HepG2 (cell line): ENCODE results near the gene WNT4. TPM values are rescaled to one million over a fixed set of nuclear protein-coding genes. Genes with fewer than 3 reads are reported as not detected.

Source experiments
- ATAC-seq: fragments of 200-7000 bp; cut with Tn5 transposase; 3 replicates; pipeline ENCODE4 v1.9.1; 2020; ENCODE audit warnings: mild to moderate bottlenecking, moderate library complexity
- BruUV-seq: library from RNA; stranded (reverse); fragments of 400-500 nt; replicated peaks from 2 replicates; lab custom pipeline; 2021; lab: Mats Ljungman, UMichigan
- CTCF ChIA-PET: fragments of 300-600 bp; formaldehyde crosslinking; extraction: SDS; loops from one replicate; lab custom pipeline; 2021; ENCODE audit warnings: low total read pairs, inconsistent platforms, low intra/inter-chr PET ratio; lab: Yijun Ruan, JAX
- POLR2A ChIA-PET: fragments of 350-600 bp; sonication (Branson Sonifier 250); formaldehyde crosslinking; loops from one replicate; lab custom pipeline; 2020; ENCODE audit warnings: antibody characterized with exemption, inconsistent platforms; lab: Yijun Ruan, JAX
- DNase-seq: peaks from one replicate; pipeline ENCODE4 v3.0.0-alpha.2; 2015; ENCODE audit warnings: low spot score
- FAIRE-seq: peaks from 3 replicates; lab custom pipeline; 2011; peaks lifted over from hg19 to GRCh38; lab: Jason Lieb, UNC
- H2AFZ ChIP-seq: one replicate; pipeline ENCODE4 v1.6.1; 2011; ENCODE audit warnings: low read length, inconsistent platforms
- H3K27ac ChIP-seq: fragments of 300-600 bp; 3 replicates; pipeline ENCODE4 v1.8.0; 2011; ENCODE audit warnings: mixed run types, mild to moderate bottlenecking, mixed read lengths, low read length, inconsistent platforms; ENCODE audit not compliant: insufficient read depth; ENCODE audit errors: extremely low read length
- H3K27me3 ChIP-seq, 2 experiments: fragments of 200-600 bp in 1 of 2; 2 replicates in 1 of 2; 3 replicates in 1 of 2; pipeline versions ENCODE4 v1.6.0 to v1.8.0; 2011; ENCODE audit warnings: low read length in 2 of 2, mild to moderate bottlenecking in 2 of 2, moderate library complexity in 2 of 2, inconsistent platforms in 1 of 2; ENCODE audit not compliant: insufficient read depth in 2 of 2, control insufficient read depth in 1 of 2
- H3K36me3 ChIP-seq, 2 experiments: fragments of 200-600 bp in 1 of 2; replicated peaks in 1 of 2; 2 replicates in 1 of 2; 3 replicates in 1 of 2; pipeline versions ENCODE4 v1.5.1 to v1.8.0; 2011; ENCODE audit warnings: low read length in 2 of 2, inconsistent platforms in 1 of 2; ENCODE audit not compliant: insufficient read depth in 2 of 2, control insufficient read depth in 1 of 2
- H3K4me1 ChIP-seq: 2 replicates; pipeline ENCODE4 v1.5.1; 2012; ENCODE audit warnings: low read length, inconsistent platforms; ENCODE audit not compliant: insufficient read depth
- H3K4me2 ChIP-seq: 2 replicates; pipeline ENCODE4 v1.6.0; 2011; ENCODE audit warnings: low read depth, low read length, inconsistent platforms
- H3K4me3 ChIP-seq, 3 experiments: fragments of 200-600 bp in 1 of 3; sonication (generic), shearing (Covaris generic) in 1 of 3; replicated peaks in 1 of 3; 2 replicates each; pipeline ENCODE4 v1.5.1; 2011 to 2016; ENCODE audit warnings: low read length in 3 of 3, inconsistent platforms in 2 of 3, low read depth in 2 of 3, mild to moderate bottlenecking in 2 of 3, control low read depth in 1 of 3, mixed read lengths in 1 of 3; ENCODE audit not compliant: insufficient read depth in 1 of 3
- H3K79me2 ChIP-seq: one replicate; pipeline ENCODE4 v1.6.1; 2011; ENCODE audit warnings: low read length, inconsistent platforms; ENCODE audit not compliant: insufficient read depth
- H3K9ac ChIP-seq: 2 replicates; pipeline ENCODE4 v1.6.0; 2011; ENCODE audit warnings: mild to moderate bottlenecking, low read depth, low read length, inconsistent platforms; ENCODE audit not compliant: insufficient read depth
- H3K9me3 ChIP-seq: 2 replicates; pipeline ENCODE4 v1.5.1; 2012; ENCODE audit warnings: mild to moderate bottlenecking, low read length
- H4K20me1 ChIP-seq: 2 replicates; pipeline ENCODE4 v1.6.0; 2011; ENCODE audit warnings: inconsistent platforms, mild to moderate bottlenecking, low read length, moderate library complexity; ENCODE audit not compliant: insufficient read depth
- FOXK1 ChIP-seq: sonication (generic); formaldehyde crosslinking; IDR thresholded peaks from 2 replicates; pipeline ENCODE4 v1.4.0; 2020; ENCODE audit warnings: low read depth, missing genetic modification reagents, borderline replicate concordance
- HDAC6 ChIP-seq: fragments of 200-600 bp; sonication (generic); IDR thresholded peaks from 2 replicates; pipeline ENCODE4 v1.7.0; 2017; ENCODE audit warnings: mild to moderate bottlenecking, antibody characterized with exemption, low read length, low read depth
- PTBP1 ChIP-seq: fragments of 200-400 bp; formaldehyde crosslinking; IDR thresholded peaks from 2 replicates; pipeline ENCODE4 v1.6.1; 2018; ENCODE audit warnings: low read length, low read depth; ENCODE audit not compliant: poor library complexity, severe bottlenecking
- SRSF1 ChIP-seq: fragments of 200-400 bp; formaldehyde crosslinking; optimal IDR thresholded peaks from 2 replicates; pipeline ENCODE3; 2017; ENCODE audit warnings: mild to moderate bottlenecking, low read depth, low read length, moderate library complexity
- ZNF713 ChIP-seq: sonication (generic); formaldehyde crosslinking; IDR thresholded peaks from 2 replicates; pipeline ENCODE4 v1.4.0; 2020; ENCODE audit warnings: mild to moderate bottlenecking, missing genetic modification reagents
- WGBS: methylation state at CpG from one replicate; pipeline ENCODE4 v1.1.6; 2017; ENCODE audit warnings: low lambda C conversion rate; 5-methylcytosine and 5-hydroxymethylcytosine counted together
- in situ Hi-C: cut with HindIII; loops from 2 replicates; pipeline ENCODE4 v1.10.0; 2017; ENCODE audit warnings: low pct_unique_long_range_greater_than_20kb; ENCODE audit not compliant: extremely low pct_ligation_motif_present
- intact Hi-C: fragments of 100-400 bp; cut with micrococcal nuclease; formaldehyde crosslinking; loops from one replicate; pipeline ENCODE4 v1.10.0; 2022; ENCODE audit not compliant: unreplicated experiment
- polyA plus RNA-seq, 8 experiments: library from polyadenylated mRNA; depleted of rRNA in 3 of 8; stranded (reverse) in 7 of 8; unstranded in 1 of 8; fragments of >200 nt; fragmentation: Illumina TruSeq in 4 of 8; extraction: Trizol in 4 of 8; gene quantifications; 2 replicates each; pipeline versions ENCODE4 v1.2.1 to v1.2.3, GENCODE V29; 2011 to 2016; ENCODE audit warnings: low read depth in 4 of 8, missing spikeins in 1 of 8, mixed read lengths in 1 of 8; ENCODE audit not compliant: insufficient read depth in 1 of 8
- total RNA-seq, 5 experiments: library from RNA; depleted of rRNA; stranded (reverse); fragments of >200 nt; fragmentation: Illumina TruSeq; extraction: Trizol; gene quantifications; 2 replicates each; pipeline ENCODE4 v1.2.3, GENCODE V29; 2016; ENCODE audit warnings: low read depth in 1 of 5
- TF ChIP-seq, protein P1 (sequence below): sonication (generic); formaldehyde crosslinking; IDR thresholded peaks from 2 replicates; pipeline ENCODE4 v1.4.0; 2020; ENCODE audit warnings: mild to moderate bottlenecking, missing genetic modification reagents, borderline replicate concordance
- TF ChIP-seq, protein P2 (sequence below): sonication (generic); formaldehyde crosslinking; IDR thresholded peaks from 2 replicates; pipeline ENCODE4 v1.5.0; 2020; ENCODE audit warnings: mild to moderate bottlenecking, missing genetic modification reagents, borderline replicate concordance

The WNT4 gene
- total and polyA plus RNA-seq, 2 of the 13 experiments (the other 11 are each of a cell fraction or from before 2014, with no cell fraction given) = not detected

DNA sequence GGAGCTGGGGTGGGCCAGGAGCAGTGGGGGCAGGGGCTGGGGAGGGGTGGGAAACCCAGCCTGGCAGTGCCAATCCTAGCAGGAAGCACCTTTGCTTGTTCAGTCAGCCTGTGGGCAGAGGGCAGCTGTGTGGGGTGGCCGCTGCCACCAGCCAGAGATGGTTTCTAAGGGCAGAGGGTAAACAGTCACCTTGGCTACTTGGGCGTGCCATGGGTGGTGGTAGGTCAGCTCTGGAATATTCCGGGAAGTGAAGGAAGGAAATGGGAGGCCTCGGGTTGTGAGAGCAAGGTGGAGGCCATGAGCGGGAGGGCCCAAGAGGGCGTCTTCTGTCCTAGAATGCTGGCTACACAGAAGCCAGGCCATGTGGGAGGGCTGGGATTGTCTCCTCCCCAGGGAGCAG, 20.7 kb upstream of the WNT4 start:
- WGBS = 41% methylated on average over 5 of the region's 6 CpGs
- no peak overlapping the region for H3K9ac ChIP-seq
- no peaks in the 10 kb centered on the region for H4K20me1 ChIP-seq
- ATAC-seq = no peak
- H3K36me3 ChIP-seq = no peaks in the 10 kb centered on the region
- H2AFZ ChIP-seq = no peak overlapping the region
- H3K4me2 ChIP-seq = no peak overlapping the region
- ChIA-PET CTCF (no interaction called here), POLR2A (no interaction called here)
- no peak overlapping the region for H3K4me3 ChIP-seq
- H3K4me1 ChIP-seq = peaks cover 9% of the 10 kb centered on the region
- no peak for DNase-seq
- intact Hi-C loops = no loop called here
- H3K79me2 ChIP-seq = no peaks in the 10 kb centered on the region
- in situ Hi-C loops = no loop called here
- no TSS peak for BruUV-seq
- H3K27me3 ChIP-seq = peaks cover 8 to 60% of the 10 kb centered on the region in 2 experiments
- H3K9me3 ChIP-seq = no peaks in the 10 kb centered on the region
- no peak overlapping the region for H3K27ac ChIP-seq
- FAIRE-seq = no peak
- TF ChIP-seq ZNF713 (CRISPR knock-in tag) = no peak
- TF ChIP-seq SRSF1 = no peak
- TF ChIP-seq PTBP1 = no peak
- TF ChIP-seq, protein P1, sequence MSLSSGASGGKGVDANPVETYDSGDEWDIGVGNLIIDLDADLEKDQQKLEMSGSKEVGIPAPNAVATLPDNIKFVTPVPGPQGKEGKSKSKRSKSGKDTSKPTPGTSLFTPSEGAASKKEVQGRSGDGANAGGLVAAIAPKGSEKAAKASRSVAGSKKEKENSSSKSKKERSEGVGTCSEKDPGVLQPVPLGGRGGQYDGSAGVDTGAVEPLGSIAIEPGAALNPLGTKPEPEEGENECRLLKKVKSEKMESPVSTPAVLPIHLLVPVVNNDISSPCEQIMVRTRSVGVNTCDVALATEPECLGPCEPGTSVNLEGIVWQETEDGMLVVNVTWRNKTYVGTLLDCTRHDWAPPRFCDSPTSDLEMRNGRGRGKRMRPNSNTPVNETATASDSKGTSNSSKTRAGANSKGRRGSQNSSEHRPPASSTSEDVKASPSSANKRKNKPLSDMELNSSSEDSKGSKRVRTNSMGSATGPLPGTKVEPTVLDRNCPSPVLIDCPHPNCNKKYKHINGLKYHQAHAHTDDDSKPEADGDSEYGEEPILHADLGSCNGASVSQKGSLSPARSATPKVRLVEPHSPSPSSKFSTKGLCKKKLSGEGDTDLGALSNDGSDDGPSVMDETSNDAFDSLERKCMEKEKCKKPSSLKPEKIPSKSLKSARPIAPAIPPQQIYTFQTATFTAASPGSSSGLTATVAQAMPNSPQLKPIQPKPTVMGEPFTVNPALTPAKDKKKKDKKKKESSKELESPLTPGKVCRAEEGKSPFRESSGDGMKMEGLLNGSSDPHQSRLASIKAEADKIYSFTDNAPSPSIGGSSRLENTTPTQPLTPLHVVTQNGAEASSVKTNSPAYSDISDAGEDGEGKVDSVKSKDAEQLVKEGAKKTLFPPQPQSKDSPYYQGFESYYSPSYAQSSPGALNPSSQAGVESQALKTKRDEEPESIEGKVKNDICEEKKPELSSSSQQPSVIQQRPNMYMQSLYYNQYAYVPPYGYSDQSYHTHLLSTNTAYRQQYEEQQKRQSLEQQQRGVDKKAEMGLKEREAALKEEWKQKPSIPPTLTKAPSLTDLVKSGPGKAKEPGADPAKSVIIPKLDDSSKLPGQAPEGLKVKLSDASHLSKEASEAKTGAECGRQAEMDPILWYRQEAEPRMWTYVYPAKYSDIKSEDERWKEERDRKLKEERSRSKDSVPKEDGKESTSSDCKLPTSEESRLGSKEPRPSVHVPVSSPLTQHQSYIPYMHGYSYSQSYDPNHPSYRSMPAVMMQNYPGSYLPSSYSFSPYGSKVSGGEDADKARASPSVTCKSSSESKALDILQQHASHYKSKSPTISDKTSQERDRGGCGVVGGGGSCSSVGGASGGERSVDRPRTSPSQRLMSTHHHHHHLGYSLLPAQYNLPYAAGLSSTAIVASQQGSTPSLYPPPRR (CRISPR knock-in tag) = no peak
- TF ChIP-seq, protein P2, sequence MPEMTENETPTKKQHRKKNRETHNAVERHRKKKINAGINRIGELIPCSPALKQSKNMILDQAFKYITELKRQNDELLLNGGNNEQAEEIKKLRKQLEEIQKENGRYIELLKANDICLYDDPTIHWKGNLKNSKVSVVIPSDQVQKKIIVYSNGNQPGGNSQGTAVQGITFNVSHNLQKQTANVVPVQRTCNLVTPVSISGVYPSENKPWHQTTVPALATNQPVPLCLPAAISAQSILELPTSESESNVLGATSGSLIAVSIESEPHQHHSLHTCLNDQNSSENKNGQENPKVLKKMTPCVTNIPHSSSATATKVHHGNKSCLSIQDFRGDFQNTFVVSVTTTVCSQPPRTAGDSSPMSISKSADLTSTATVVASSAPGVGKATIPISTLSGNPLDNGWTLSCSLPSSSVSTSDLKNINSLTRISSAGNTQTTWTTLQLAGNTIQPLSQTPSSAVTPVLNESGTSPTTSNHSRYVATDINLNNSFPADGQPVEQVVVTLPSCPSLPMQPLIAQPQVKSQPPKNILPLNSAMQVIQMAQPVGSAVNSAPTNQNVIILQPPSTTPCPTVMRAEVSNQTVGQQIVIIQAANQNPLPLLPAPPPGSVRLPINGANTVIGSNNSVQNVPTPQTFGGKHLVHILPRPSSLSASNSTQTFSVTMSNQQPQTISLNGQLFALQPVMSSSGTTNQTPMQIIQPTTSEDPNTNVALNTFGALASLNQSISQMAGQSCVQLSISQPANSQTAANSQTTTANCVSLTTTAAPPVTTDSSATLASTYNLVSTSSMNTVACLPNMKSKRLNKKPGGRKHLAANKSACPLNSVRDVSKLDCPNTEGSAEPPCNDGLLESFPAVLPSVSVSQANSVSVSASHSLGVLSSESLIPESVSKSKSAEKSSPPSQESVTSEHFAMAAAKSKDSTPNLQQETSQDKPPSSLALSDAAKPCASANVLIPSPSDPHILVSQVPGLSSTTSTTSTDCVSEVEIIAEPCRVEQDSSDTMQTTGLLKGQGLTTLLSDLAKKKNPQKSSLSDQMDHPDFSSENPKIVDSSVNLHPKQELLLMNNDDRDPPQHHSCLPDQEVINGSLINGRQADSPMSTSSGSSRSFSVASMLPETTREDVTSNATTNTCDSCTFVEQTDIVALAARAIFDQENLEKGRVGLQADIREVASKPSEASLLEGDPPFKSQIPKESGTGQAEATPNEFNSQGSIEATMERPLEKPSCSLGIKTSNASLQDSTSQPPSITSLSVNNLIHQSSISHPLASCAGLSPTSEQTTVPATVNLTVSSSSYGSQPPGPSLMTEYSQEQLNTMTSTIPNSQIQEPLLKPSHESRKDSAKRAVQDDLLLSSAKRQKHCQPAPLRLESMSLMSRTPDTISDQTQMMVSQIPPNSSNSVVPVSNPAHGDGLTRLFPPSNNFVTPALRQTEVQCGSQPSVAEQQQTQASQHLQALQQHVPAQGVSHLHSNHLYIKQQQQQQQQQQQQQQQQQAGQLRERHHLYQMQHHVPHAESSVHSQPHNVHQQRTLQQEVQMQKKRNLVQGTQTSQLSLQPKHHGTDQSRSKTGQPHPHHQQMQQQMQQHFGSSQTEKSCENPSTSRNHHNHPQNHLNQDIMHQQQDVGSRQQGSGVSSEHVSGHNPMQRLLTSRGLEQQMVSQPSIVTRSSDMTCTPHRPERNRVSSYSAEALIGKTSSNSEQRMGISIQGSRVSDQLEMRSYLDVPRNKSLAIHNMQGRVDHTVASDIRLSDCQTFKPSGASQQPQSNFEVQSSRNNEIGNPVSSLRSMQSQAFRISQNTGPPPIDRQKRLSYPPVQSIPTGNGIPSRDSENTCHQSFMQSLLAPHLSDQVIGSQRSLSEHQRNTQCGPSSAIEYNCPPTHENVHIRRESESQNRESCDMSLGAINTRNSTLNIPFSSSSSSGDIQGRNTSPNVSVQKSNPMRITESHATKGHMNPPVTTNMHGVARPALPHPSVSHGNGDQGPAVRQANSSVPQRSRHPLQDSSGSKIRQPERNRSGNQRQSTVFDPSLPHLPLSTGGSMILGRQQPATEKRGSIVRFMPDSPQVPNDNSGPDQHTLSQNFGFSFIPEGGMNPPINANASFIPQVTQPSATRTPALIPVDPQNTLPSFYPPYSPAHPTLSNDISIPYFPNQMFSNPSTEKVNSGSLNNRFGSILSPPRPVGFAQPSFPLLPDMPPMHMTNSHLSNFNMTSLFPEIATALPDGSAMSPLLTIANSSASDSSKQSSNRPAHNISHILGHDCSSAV (CRISPR knock-in tag) = no peak
- no peak for TF ChIP-seq HDAC6
- TF ChIP-seq FOXK1 (CRISPR knock-in tag) = no peak
